Measurements from ENCODE around the gene DPP7.

DPP7 gene

GRCh38 chr9:137082222-137082924 lies 32.2 kb downstream of the DPP7 start:
- H3K27ac ChIP-seq: peak overlapping the region; percentile 100; the same call in 1 of the 2 replicates
- TF ChIP-seq CTCF (conservative IDR thresholded peaks at IDR 0.05): no peak

- no peak for TF ChIP-seq CTCF (conservative IDR thresholded peaks at IDR 0.05)
- peak overlapping the region; percentile 100 for H3K27ac ChIP-seq
These were observed 34.0 kb downstream of the DPP7 start for GRCh38 chr9:137080260-137081122.

- peak overlapping the region; percentile 100; the same call in 1 of the 2 replicates for H3K27ac ChIP-seq
- TF ChIP-seq CTCF (conservative IDR thresholded peaks at IDR 0.05): no peak
These were observed 35.1 kb downstream of the DPP7 start for GRCh38 chr9:137079401-137079787.

- peak overlapping the region; percentile 100 for H3K27ac ChIP-seq
- no peak for TF ChIP-seq CTCF (conservative IDR thresholded peaks at IDR 0.05)
These were observed 35.7 kb downstream of the DPP7 start for GRCh38 chr9:137078701-137079400.

GRCh38 chr9:137077758-137078693 lies 36.5 kb downstream of the DPP7 start:
- TF ChIP-seq CTCF (conservative IDR thresholded peaks at IDR 0.05): no peak
- peak overlapping the region; percentile 100 for H3K27ac ChIP-seq

GRCh38 chr9:137077010-137077747 lies 37.4 kb downstream of the DPP7 start, which contains the start of gene UAP1L1:
Gene UAP1L1, plus strand, starts transcription at chr9:137077517. Its CDS starts 16 bp downstream, at chr9:137077533.
- peak within 1 kb of the TSS; percentile 100 for H3K27ac ChIP-seq

More at GRCh38 chr9:137077010-137077747, 37.4 kb downstream of the DPP7 start, which contains the start of gene UAP1L1:
- no peak for TF ChIP-seq CTCF (conservative IDR thresholded peaks at IDR 0.05)

All from VCaP (cell line).